Peyer's patch (tissue), 4 donors: ENCODE data around the gene CCL24.
"Not testable (repeated sequence)": the region's sequence is repeated elsewhere in the genome, so short reads cannot be mapped to it uniquely, and the experiment has no call there.

ENCODE experiments used
- CTCF ChIP-seq, 6 experiments: fragments of 450-650 bp in 4 of 6; fragments of 200-600 bp in 2 of 6; sonication (generic) in 1 of 6; IDR thresholded peaks; one replicate each; pipeline ENCODE4 v1.5.1; 2017 to 2019; ENCODE audit warnings: antibody characterized with exemption in 6 of 6, mild to moderate bottlenecking in 3 of 6, moderate library complexity in 1 of 6
- POLR2A ChIP-seq, 2 donors: fragments of 450-650 bp; IDR thresholded peaks; one replicate each; pipeline ENCODE4 v1.5.1; 2017; ENCODE audit warnings: antibody characterized with exemption in 2 of 2, mild to moderate bottlenecking in 2 of 2, moderate library complexity in 2 of 2

GRCh38 chr7:75780647-75781273 is 32.8 kb downstream of the CCL24 start:
- not testable (repeated sequence) for TF ChIP-seq CTCF, POLR2A (IDR thresholded peaks at IDR 0.05)
